Measurements from ENCODE around the gene ABHD17B.

GRCh38 chr9:71915495-71915894, 4.5 kb upstream of the ABHD17B start:
- TF ChIP-seq CTCF (conservative IDR thresholded peaks at IDR 0.05; ENCODE audit: low read length): no peak
- TF ChIP-seq EZH2phosphoT487 (IDR thresholded peaks at IDR 0.05; ENCODE audit: borderline replicate concordance, low read depth, low read length): no peak

Measured in OCI-LY7 (cell line).